Measurements from ENCODE around the gene RIMKLB.

- no peak for TF ChIP-seq POLR2AphosphoS5 (IDR thresholded peaks at IDR 0.05; ENCODE audit: low read depth, low read length)
- TF ChIP-seq CTCF (IDR thresholded peaks at IDR 0.05): no peak
- TF ChIP-seq RXRA (IDR thresholded peaks at IDR 0.05; ENCODE audit: borderline replicate concordance, low read depth): no peak
- no peak for TF ChIP-seq ELF1 (IDR thresholded peaks at IDR 0.05)
Measured at GRCh38 chr12:8734873-8735381, 37.1 kb downstream of the RIMKLB start.
